ENCODE results near the gene LRRC4C.

The LRRC4C gene

DNA sequence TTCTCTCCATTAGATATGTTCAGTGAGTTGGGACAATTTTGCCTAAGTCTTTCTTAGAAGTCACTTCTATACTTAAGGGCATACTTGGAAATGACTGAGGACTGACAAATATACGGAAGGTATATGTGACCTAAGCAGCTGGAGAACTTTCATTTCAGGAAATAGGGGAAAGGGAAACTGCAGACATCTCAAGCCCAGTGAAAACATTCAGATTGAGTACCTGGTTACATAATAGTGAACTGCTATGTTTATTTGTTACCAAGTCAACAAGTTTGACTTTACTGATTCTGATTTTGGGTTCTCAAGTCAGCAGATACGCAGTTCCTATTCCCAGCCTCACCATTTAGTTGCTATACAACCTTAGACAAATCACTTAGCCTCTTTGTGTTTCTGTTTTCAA is 1173.9 kb downstream of the LRRC4C start:
- TF ChIP-seq, protein P1, sequence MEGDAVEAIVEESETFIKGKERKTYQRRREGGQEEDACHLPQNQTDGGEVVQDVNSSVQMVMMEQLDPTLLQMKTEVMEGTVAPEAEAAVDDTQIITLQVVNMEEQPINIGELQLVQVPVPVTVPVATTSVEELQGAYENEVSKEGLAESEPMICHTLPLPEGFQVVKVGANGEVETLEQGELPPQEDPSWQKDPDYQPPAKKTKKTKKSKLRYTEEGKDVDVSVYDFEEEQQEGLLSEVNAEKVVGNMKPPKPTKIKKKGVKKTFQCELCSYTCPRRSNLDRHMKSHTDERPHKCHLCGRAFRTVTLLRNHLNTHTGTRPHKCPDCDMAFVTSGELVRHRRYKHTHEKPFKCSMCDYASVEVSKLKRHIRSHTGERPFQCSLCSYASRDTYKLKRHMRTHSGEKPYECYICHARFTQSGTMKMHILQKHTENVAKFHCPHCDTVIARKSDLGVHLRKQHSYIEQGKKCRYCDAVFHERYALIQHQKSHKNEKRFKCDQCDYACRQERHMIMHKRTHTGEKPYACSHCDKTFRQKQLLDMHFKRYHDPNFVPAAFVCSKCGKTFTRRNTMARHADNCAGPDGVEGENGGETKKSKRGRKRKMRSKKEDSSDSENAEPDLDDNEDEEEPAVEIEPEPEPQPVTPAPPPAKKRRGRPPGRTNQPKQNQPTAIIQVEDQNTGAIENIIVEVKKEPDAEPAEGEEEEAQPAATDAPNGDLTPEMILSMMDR (IDR thresholded peaks at IDR 0.05): no peak

DNA sequence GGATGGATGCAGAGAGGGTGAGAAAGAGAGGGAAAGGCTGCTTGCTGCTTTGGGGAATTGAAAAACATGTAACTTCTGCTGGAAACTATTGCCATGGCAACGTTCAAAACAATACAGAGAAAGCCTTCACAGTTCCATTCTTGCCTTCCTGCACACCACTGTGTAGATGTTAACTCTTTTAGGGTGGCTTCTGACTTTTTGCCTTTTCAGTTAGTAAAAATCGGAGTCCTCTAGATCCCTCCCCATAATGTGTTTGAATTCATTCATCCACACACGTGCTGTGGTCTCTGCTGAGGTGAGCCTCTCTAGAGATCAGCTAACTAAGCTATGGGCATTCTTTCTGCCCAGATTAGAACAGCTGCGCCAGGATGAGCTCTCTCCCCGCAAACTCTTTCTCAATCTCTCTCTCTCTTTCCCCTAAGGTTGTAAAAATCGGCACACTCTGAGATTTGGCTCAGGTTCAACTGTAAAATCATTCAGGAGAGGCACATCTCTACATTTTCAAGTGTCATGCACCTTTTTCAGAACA is 1178.3 kb downstream of the LRRC4C start:
- TF ChIP-seq, protein P1 (IDR thresholded peaks at IDR 0.05): no peak

DNA sequence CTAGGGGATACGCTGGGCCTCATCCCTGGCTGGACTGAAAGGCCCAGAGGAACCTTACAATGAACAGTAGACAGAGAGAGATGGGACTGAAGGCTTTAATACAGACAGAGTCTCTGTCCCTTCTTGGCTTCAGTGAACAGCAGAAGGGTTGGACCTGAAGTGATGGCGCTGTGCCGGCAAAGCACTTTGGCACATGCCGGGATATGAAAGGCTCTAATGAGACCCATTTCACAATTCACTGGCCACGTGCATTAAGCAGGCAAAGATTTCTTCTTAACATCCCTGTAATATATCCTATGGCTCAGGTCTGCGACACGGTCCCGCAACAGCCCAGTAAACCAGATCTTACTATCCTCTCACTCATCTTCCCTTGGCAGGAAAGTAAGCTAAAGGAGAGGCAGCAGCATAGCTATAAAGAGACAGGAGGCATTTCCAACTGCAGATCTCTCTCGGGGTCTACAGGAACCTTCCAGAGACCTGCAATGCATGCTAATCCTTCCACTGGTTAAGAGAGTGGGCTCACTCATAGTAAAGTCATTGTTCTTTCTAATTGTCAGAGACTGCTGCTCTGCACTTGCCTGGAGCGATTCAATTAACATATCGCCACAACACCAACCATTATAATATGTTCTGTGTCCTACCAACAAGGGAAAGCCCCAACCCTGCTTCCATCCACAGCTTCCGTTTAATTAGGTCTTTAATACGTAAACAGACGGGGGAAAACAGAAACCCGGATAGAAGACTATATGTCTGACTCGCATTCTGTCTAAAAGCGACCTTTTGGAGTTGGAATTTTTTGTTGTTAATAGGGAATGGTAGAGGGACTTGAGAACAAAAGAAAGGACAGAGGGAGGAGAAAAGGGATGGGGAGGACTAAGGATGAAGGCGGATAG is 1179.0 kb downstream of the LRRC4C start:
- TF ChIP-seq, protein P1 (IDR thresholded peaks at IDR 0.05): no peak

GRCh38 chr11:40276960-40277359 is 1182.5 kb downstream of the LRRC4C start:
- TF ChIP-seq, protein P1 (IDR thresholded peaks at IDR 0.05): no peak

DNA sequence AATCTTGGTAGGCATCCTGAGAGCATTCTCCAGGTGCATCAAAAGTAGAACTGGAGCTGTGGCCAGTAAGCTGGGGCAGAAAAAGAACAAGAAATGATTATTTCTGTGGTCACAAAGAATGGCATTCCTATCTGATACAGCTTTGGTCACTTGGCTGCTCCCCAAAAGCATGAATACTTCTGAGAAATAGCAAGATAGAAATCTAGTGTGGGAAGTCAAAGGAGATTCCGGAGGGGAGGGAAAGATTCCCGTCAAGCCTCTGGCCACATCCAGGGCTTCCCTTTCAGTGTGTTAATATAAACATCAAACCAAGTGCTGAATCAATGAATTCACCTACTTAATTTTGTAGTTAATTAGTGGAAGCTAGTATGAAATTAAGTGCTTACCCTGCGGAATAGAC is 1185.4 kb downstream of the LRRC4C start:
- TF ChIP-seq, protein P1 (IDR thresholded peaks at IDR 0.05): no peak

DNA sequence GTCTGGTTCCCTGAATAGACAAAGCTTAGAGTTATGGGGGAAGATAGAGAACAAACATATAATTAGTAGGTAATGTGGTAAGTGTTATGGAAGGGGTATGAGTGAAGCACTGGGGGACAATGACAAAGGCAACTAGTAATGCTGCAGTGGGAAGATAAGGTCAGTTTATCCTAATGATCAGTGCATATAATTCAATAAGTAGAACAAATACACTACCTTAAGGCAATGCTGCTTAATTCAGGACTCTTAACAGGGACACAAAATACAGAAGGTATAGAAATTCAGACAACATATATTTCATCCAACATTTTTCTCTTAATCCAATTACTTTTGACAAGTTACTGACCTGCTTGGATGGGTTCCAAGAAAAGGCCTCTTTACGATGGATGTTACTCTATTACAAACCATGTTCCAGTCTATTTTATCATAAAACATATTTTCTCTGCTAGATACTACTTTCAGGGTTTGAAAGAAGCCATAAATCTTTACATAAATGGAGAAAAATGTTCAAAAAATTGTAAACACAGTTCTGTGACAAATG is 1186.2 kb downstream of the LRRC4C start:
- TF ChIP-seq, protein P1 (IDR thresholded peaks at IDR 0.05): no peak

GRCh38 chr11:40271361-40271760 is 1188.1 kb downstream of the LRRC4C start:
- TF ChIP-seq, protein P1 (IDR thresholded peaks at IDR 0.05): no peak
